Fibroblast of peridontal ligament (primary cell): Measurements from ENCODE around the gene AGER.
"Not testable (repeated sequence)": the region's sequence is repeated elsewhere in the genome, so short reads cannot be mapped to it uniquely, and the experiment has no call there.

ENCODE experiments used
- DNase-seq: peaks from one replicate; pipeline ENCODE4 v3.0.0-alpha.2; 2010; ENCODE audit errors: extremely low read depth

Gene AGER

GRCh38 chr6:32198866-32199265 is 14.8 kb upstream of the AGER start:
- DNase-seq: no peak

DNA sequence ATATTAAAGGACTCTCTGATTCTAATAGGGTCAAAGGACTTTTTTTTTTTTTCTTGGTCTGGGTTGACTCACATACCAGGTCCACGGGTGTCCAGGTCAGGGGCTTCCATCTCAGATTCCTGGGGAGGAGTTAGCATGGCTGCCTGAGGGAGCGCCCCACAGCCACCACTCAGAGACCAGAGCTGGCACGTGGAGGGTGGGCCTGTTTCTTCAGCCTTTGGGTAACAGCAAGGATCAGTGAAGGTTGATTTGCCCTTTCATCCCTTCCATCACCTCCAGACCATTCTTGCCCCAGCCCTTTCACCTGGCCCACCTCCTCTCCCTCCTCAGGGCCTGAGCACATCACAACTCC is 14.3 kb upstream of the AGER start:
- no peak for DNase-seq

GRCh38 chr6:32196682-32197616 is 12.9 kb upstream of the AGER start:
- DNase-seq: peak; percentile 14

DNA sequence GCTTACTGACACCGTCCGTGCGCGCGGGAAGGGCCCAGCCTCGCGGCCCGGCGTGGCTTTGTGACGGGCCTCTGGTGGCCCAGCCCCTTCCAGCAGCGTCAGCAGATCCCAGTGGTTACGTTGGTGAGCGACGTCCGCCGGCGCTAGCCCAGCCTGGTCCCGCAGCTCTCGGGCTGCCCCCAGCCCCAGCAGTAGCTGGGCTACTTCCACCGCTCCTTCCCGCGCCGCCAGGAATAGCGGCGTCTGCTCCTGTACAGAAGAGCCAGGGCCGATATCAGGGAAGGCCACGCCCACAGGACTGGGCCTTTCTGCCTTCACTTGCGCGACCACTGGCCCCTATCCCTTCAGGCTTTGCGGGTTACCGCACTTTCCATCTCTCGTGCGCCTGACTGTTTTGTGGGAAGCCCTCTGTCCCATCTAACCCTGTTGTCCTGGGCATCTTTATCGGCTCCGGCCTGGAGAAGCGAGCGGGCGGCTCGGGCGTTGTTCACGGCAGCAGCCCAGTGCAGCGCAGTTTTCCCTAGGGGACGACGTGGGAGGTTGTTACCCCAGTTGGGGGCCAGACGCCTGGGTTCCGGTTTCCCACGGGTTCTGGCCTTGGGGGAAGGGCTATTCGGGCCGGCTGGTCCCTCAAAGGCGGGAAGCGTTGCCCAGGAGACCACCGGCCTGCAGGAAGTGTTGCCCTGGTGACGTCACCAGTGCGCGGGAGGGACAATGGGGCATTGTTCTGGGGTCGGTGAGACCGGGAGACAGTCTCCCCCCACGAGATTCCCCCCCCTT is 12.0 kb upstream of the AGER start:
- peak; percentile 74 for DNase-seq

DNA sequence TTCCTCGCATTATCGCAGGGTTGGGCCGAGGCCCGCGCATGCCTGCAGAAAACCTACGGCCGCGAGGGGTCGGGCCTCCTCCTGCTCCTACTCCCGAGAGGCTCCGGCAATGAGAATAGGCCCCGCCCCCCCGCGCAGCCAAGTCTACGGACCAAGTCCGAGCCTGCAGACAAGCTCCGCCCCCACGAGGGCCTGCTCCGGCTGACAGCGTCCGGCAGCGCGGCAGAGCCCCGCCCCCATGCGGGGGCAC is 11.5 kb upstream of the AGER start:
- peak; percentile 99 for DNase-seq

DNA sequence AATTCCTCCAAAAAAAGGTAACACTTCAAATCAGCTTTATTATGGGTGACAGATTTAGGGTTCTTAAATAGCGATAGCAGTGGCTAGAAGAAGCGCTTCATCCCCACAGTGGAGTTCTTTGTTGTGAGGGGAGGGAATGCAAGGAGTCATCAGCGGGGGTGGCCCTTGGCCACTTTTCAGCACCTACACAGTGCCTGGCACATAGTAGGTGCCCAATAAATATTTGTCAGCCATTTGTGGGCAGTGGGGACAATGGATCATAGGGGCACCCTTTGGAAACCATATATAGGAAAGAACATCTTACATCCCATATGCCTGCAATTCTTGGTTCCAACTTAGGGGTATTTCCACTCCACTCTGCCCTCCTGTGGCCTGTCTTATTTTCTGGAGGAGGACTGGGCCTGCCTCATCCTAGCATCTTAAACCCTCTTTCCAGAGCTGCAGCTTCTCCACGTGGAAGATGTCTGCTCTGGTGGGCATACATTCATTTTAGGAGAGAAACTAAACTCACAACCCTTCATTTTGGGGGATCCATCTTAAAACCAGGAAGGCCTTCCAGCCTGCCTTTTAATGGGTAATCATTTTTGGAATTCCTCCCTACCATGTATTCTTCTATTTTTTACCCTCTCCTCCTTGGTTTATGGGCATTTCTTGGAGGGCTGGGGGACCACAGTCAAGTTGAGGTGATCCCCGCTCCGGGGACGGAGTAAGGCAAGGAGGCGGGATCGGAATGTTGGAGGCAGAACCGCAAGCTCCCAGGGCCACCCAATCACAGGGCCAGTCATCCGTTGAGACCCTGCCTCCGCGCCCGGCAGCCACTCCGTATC is 11.0 kb upstream of the AGER start:
- DNase-seq: peak; percentile 75

DNA sequence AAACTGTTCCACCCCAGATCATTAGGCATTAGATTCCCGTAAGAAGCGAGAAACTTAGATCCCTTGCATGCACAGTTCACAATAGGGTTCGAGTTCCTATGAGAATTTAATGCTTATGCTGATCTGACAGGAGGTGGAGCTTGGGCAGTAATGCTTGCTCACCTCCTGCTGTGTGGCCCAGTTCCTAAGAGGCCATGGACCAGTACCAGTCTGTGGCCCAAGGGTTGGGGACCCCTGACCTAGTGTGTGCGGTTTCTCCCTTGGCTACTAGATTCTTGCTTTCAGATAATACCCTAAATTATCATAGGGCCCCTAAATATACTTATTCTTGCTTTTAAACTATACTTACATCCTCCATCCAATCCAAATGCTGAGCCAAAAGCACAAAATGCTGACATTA is 10.3 kb upstream of the AGER start:
- DNase-seq: no peak

GRCh38 chr6:32193096-32193495 is 9.0 kb upstream of the AGER start:
- not testable (repeated sequence) for DNase-seq

DNA sequence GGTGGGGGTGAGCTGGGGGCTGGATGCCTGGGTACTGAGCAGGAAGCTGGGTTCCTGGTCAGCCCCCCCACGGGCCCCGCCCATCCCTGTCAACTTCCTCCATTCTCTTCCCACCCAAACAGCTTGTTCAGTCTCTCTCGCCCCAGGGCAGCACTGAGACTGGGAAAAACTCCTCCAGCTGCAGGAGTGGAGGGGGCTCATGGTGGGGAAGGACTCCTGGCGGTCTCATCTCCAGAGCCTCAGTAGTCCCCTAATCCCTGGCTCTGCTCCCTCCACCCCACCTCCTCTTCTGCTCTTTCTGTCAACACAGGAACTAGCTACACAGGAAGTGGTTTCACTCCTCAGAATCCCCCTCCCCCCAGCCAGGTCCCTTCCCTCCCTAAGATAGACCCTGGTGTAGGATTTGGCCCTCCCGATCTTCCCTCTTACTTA is 8.6 kb upstream of the AGER start, which contains the start of gene GPSM3:
GPSM3 (minus strand) TSS at position 36 of the 432 bp plus-strand sequence. CDS start 130 bp downstream, outside the sequence.
- no peak for DNase-seq

DNA sequence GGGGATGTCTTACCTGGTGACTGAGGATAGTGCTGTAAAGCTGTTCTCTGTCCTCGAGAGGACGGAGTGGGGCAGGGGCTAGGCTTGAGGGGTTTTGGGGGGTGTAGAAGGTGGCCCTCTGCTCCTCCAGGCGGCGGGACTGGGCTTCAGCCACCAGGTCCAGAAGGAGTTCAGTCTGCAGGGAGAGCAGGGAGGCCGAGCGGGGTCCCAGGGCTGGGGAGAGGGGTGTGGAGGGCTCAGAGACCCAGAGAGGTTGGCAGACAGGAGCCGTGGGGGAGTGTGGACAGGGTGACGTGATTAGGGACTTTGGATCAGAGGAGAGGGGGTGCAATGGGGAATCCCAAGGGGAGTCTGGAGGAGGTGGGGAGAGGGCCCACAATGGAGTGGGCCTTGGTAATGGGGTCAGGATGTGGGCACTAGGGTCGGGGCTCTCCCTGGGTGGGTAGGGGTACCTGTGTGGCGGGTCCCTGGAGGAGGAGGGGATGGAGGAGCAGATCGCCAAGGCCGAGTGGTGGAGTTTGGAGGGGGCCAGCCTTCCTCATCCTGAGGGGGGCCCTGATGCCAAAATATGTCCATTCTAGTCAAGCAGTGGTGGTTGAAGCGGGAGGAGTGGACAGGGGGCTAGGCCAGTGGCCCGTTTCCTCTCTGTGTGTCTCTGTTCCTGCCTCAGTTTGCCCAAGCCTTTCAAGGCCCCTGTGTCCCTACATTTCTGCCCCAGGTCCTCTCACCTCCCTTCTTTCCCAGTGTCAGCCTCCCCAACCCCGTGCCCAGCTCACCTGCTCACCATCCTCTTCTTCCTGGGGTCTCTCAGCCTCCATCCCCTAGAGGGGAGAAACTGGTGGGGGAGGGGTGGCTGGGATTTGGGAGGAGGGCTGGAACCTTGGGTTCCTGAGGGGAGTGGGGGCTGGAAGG is 7.9 kb upstream of the AGER start:
- no peak for DNase-seq

- DNase-seq: no peak
Observed at GRCh38 chr6:32190911-32191677, 7.0 kb upstream of the AGER start.

GRCh38 chr6:32190054-32190851 is 6.2 kb upstream of the AGER start, which contains the start of gene PBX2:
TSS of gene PBX2 (minus strand) at chr6:32190202. CDS start at chr6:32189915, 287 bp downstream.
- peak; percentile 88 for DNase-seq

- no peak for DNase-seq
Observed at GRCh38 chr6:32189742-32190053, 5.6 kb upstream of the AGER start.

- DNase-seq: no peak
Observed at GRCh38 chr6:32189069-32189741, 5.2 kb upstream of the AGER start.

DNA sequence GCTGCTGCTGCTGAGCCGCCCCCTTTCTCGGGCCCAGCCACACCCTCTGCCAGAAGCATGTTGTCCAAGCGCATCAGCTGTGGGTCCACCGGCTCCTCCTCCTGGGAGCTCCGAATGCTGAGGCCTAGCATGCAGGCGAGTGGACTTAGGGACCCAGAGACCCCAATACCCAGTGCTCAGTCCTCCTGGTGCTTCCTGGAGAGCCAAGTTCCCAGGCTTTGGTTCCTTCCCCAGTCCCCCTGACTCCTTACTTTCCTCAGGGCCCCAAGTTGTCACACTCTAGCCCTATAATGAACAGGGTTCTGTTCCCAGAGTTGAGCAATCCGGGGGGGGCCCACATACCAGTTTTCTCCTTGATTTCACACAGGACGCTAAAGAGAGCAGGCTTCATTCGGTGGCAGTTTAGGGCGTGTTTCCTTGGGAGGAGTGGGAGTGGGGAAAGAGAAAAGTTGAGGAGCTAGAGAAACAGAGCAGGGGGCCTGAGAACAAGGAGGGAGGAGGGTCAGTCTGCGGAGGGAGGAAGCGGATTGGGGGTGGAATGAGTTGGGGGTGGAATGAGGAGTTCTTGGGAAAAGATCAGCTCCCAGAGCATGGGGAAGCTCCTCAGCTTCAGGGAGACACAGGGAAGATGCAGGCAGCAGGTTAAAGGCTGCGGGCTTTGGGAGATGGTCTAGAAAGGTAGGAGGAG is 4.5 kb upstream of the AGER start:
- DNase-seq: peak; percentile 16

GRCh38 chr6:32187725-32188380 is 3.8 kb upstream of the AGER start:
- DNase-seq: not testable (repeated sequence)

- DNase-seq: no peak
Observed at GRCh38 chr6:32187009-32187709, 3.1 kb upstream of the AGER start.
